Ishikawa (cell line): ENCODE results near the gene MLANA.

Experiments
- CEBPB ChIP-seq: IDR thresholded peaks from 2 replicates; pipeline ENCODE4 v1.6.1; 2012
- CREB1 ChIP-seq: IDR thresholded peaks from 2 replicates; pipeline ENCODE4 v1.6.1; 2012; ENCODE audit warnings: low read depth
- EGR1 ChIP-seq: IDR thresholded peaks from 2 replicates; pipeline ENCODE4 v1.6.1; 2012
- EP300 ChIP-seq: IDR thresholded peaks from 2 replicates; pipeline ENCODE4 v1.6.1; 2012; ENCODE audit warnings: borderline replicate concordance
- FOXM1 ChIP-seq: IDR thresholded peaks from 2 replicates; pipeline ENCODE4 v1.6.1; 2012; ENCODE audit warnings: low read depth, borderline replicate concordance
- MAX ChIP-seq: IDR thresholded peaks from 2 replicates; pipeline ENCODE4 v1.6.1; 2012
- NFIC ChIP-seq: IDR thresholded peaks from 2 replicates; pipeline ENCODE4 v1.6.1; 2012
- RAD21 ChIP-seq: IDR thresholded peaks from 2 replicates; pipeline ENCODE4 v1.6.1; 2012; ENCODE audit warnings: low read depth
- REST ChIP-seq: IDR thresholded peaks from 2 replicates; pipeline ENCODE4 v1.6.1; 2012; ENCODE audit warnings: low read depth, mild to moderate bottlenecking
- TAF1 ChIP-seq: IDR thresholded peaks from 2 replicates; pipeline ENCODE4 v1.6.1; 2012; ENCODE audit warnings: low read depth, mild to moderate bottlenecking
- TCF12 ChIP-seq: IDR thresholded peaks from 2 replicates; pipeline ENCODE4 v1.6.1; 2012; ENCODE audit warnings: low read depth
- TEAD4 ChIP-seq: IDR thresholded peaks from 2 replicates; pipeline ENCODE4 v1.6.1; 2012
- USF1 ChIP-seq: IDR thresholded peaks from 2 replicates; pipeline ENCODE4 v1.6.1; 2012
- YY1 ChIP-seq: IDR thresholded peaks from 2 replicates; pipeline ENCODE4 v1.6.1; 2012; ENCODE audit warnings: low read depth
- ZBTB7A ChIP-seq: IDR thresholded peaks from 2 replicates; pipeline ENCODE4 v1.6.1; 2012; ENCODE audit warnings: low read depth

The MLANA gene

DNA sequence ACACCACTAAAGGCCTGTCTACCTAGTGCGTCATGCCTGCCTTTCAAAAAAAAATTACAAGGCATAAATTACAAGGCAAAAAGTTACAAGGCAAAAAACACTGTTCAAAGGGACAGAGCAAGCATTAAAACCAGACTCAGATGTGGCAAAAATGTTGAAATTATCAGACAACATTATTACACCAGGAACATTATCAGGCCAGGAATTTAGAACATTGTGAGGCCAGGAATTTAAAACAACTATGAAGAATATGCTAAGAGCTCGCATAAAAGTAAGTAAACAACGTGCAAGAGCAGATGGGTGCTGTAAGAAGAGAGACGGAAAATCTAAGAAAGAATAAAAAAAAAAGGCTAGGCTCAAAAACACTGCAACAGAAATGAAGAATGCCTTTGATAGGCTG lies 18.2 kb upstream of the MLANA start:
- TF ChIP-seq TEAD4 (no peak), REST (no peak), NFIC (no peak), TAF1 (no peak), CREB1 (no peak), RAD21 (no peak), EP300 (no peak), FOXM1 (no peak), MAX (no peak)

- TF ChIP-seq YY1 (no peak), RAD21 (no peak), MAX (no peak), ZBTB7A (no peak), EGR1 (no peak), TAF1 (no peak), TCF12 (no peak), NFIC (no peak), EP300 (no peak), REST (no peak), USF1 (no peak), TEAD4 (no peak), FOXM1 (no peak), CREB1 (no peak), CEBPB (no peak)
Observed at GRCh38 chr9:5873439-5873838, 17.2 kb upstream of the MLANA start.

DNA sequence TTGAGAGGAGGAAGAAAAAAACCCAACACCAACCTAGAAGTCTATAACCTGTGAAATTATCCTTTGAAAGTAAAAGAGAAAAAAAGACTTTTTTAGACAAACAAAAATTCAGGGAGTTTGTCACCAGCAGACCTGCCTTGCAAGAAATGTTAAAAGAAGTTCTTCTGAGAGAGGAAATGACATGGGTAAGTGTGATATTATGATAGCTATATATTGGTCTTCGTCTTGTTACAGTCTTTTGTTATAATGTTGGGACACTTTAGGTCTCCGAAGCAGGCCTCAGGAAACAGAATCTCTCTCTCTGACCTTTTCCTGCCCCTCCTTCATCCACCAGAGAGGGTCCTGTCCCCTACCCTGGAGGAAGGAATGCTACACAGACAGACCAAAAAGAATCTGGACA lies 16.6 kb upstream of the MLANA start:
- TF ChIP-seq CEBPB = no peak
- no peak for TF ChIP-seq TEAD4
- TF ChIP-seq REST = no peak
- no peak for TF ChIP-seq USF1

DNA sequence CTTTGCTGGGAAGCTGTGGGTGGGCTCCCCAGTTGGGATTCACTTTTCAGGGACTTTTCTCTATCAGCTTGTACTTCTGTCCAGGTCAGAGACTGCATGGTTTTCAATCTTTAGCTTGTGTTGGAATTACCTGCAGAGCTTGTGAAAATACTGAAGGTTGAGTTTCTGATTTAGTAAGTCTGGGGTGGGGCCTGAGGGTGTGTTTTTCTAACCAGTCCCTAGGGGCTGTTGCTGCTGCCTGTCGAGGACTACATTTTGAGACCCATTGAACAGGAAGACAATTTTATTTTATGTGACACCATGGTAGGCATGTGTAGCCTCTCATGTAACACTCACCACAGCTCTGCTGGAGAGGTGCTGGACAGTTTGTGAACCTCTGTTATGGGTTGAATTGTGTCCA lies 14.7 kb upstream of the MLANA start:
- TF ChIP-seq YY1 (no peak), TEAD4 (no peak), ZBTB7A (no peak), USF1 (no peak)

DNA sequence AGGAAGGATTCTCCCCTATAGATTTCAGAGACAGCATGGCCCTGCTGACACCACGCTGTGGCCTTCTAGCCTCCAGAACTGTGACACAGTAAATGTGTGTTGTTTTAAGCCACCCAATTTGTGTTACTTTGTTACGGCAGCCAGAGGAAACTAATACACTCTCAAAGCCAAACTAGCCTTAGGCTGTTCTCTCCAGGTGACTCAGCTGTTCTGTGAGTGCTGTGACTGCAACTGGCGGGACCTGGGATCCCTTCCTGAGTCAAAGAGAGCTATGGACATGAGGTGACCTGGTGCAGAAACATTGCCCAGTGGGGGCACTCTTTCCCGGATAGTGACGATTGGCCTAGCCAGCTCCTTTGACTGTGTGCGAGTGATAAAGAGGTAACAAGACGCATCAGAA lies 14.0 kb upstream of the MLANA start:
- no peak for TF ChIP-seq NFIC
- TF ChIP-seq USF1 = no peak
- no peak for TF ChIP-seq ZBTB7A
- TF ChIP-seq TAF1 = no peak
- no peak for TF ChIP-seq YY1
- no peak for TF ChIP-seq EP300
- TF ChIP-seq TCF12 = no peak
- TF ChIP-seq CREB1 = no peak
- no peak for TF ChIP-seq MAX
- no peak for TF ChIP-seq EGR1
- TF ChIP-seq RAD21 = no peak
- TF ChIP-seq FOXM1 = no peak
- no peak for TF ChIP-seq TEAD4
- TF ChIP-seq CEBPB = no peak
- no peak for TF ChIP-seq REST
